Sigmoid colon (tissue), 7 donors: ENCODE results near the gene COL4A2. TPM values are rescaled to one million over a fixed set of nuclear protein-coding genes. Genes with fewer than 3 reads are reported as not detected.

Source experiments
- DNase-seq: peaks from one replicate; pipeline ENCODE4 v3.0.0-alpha.2; 2019
- H3K27ac ChIP-seq, 4 donors: fragments of 200-600 bp; sonication (generic); one replicate each; pipeline ENCODE4 v1.5.1; 2016 to 2019; ENCODE audit warnings: mild to moderate bottlenecking in 1 of 4
- H3K27me3 ChIP-seq, 3 donors: fragments of 200-600 bp; sonication (generic); one replicate each; pipeline ENCODE4 v1.5.1; 2019; ENCODE audit warnings: mild to moderate bottlenecking in 1 of 3
- H3K36me3 ChIP-seq, 4 donors: fragments of 200-600 bp; sonication (generic); one replicate each; pipeline ENCODE4 v1.5.1; 2016 to 2019
- H3K4me1 ChIP-seq, 4 donors: fragments of 200-600 bp; sonication (generic); one replicate each; pipeline ENCODE4 v1.5.1; 2017 to 2019
- H3K4me3 ChIP-seq, 4 donors: fragments of 200-600 bp; sonication (generic); one replicate each; pipeline ENCODE4 v1.5.1; 2017 to 2019; ENCODE audit warnings: mild to moderate bottlenecking in 2 of 4, moderate library complexity in 1 of 4
- H3K9me3 ChIP-seq, 4 donors: fragments of 200-600 bp in 3 of 4; sonication (generic) in 3 of 4; one replicate each; pipeline versions ENCODE4 v1.5.1 to v1.6.1; 2013 to 2019
- EP300 ChIP-seq, 4 donors: sonication (generic); formaldehyde crosslinking; IDR thresholded peaks; one replicate each; pipeline ENCODE4 v1.6.1; 2017; ENCODE audit warnings: antibody characterized with exemption in 4 of 4
- POLR2A ChIP-seq, 2 donors: fragments of 450-650 bp; IDR thresholded peaks; one replicate each; pipeline ENCODE4 v1.6.1; 2016; ENCODE audit warnings: antibody characterized with exemption in 2 of 2, mild to moderate bottlenecking in 2 of 2, moderate library complexity in 2 of 2
- POLR2AphosphoS5 ChIP-seq, 4 donors: sonication (generic); formaldehyde crosslinking; IDR thresholded peaks; one replicate each; pipeline ENCODE4 v1.6.1; 2017; ENCODE audit warnings: antibody characterized with exemption in 4 of 4
- WGBS, 2 donors: extraction: QIAGEN DNeasy Blood & Tissue Kit; methylation state at CpG; one replicate each; pipeline ENCODE4 v1.1.7; 2013; 5-methylcytosine and 5-hydroxymethylcytosine counted together
- intact Hi-C: fragments of 100-400 bp; cut with DNase I; formaldehyde crosslinking; loops from one replicate; pipeline ENCODE4 v1.15.1; 2023
- polyA plus RNA-seq, 3 donors: library from polyadenylated mRNA; stranded (reverse); fragments of 200-250 nt; gene quantifications; one replicate each; pipeline ENCODE4 v1.2.3, GENCODE V29; 2013
- total RNA-seq, 4 donors: library from RNA; depleted of rRNA; stranded (reverse); fragments of >200 nt; gene quantifications; one replicate each; pipeline ENCODE4 v1.1.0, GENCODE V29; 2016
- TF ChIP-seq, protein P1 (sequence below), 4 experiments: fragments of 450-650 bp in 3 of 4; fragments of 200-600 bp in 1 of 4; IDR thresholded peaks; one replicate each; pipeline ENCODE4 v1.5.1; 2016 to 2019; ENCODE audit warnings: antibody characterized with exemption in 4 of 4, mild to moderate bottlenecking in 3 of 4, moderate library complexity in 2 of 4
- donor health status: healthy with polysubstance abuse.
- donor health status: Bipolar disorder and iron deficiency.
- donor health status: healthy.

COL4A2 gene
- total and polyA plus RNA-seq, 7 donors: 24.0 to 1,039 (median 306) TPM

DNA sequence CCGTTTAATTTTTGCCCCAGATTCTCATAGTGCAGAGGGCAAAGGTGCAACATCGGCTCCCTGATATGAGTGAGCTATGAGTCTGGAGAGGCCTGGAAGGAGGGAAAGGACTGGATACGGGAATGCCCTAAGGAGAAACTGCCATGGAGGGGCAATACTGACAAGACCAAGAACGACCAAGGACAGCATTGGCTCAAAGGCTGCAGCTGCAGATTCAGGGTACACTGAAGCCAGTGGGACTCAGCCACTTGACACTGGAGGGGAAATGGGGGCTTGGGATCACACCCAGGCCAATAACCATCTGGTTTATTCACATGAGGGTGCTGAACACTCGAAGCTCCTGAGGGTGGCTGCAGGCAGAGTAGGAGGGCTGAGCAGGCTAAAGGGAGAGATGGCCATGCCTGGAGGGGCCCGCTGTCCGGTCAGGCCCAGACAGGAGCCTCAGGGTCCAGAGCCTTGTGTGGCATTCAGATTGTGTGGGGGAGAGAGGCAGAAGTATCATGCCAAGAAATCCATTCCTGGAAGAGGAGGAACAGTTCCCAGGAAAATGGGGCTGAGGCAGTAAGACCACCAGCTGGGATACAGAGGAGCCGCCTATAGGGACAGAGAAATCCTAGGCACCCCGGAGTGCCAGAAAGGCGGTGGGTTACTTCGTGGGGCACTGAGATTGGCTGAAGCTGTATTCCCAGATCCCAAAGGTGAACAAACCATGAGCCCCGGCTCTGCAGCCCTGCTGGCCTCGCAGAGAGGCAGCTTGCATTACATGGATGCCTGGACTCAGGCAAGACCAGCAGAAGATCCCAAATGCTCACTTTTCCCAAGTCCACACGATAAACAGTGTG, 20.9 kb upstream of the COL4A2 start:
- 87 to 88% methylated on average over 14 of the region's 14 CpGs for WGBS, 2 donors
- intact Hi-C loops: no loop called here
- Histone ChIP-seq H3K27me3 (no peaks in the 10 kb centered on the region), H3K27ac (peak overlapping the region; percentile 68 to 100 (median 87)), H3K4me3 (no peak overlapping the region), H3K9me3 (no peaks in the 10 kb centered on the region), H3K4me1 (peaks cover 0 to 93% (median 87%) of the 10 kb centered on the region in 4 donors), H3K36me3 (peaks cover 0 to 8% (median 0%) of the 10 kb centered on the region in 4 donors)
- DNase-seq: peak; percentile 43
- no peak for TF ChIP-seq EP300 (IDR thresholded peaks at IDR 0.05)
- no peak for TF ChIP-seq POLR2AphosphoS5 (IDR thresholded peaks at IDR 0.05)
- TF ChIP-seq, protein P1, sequence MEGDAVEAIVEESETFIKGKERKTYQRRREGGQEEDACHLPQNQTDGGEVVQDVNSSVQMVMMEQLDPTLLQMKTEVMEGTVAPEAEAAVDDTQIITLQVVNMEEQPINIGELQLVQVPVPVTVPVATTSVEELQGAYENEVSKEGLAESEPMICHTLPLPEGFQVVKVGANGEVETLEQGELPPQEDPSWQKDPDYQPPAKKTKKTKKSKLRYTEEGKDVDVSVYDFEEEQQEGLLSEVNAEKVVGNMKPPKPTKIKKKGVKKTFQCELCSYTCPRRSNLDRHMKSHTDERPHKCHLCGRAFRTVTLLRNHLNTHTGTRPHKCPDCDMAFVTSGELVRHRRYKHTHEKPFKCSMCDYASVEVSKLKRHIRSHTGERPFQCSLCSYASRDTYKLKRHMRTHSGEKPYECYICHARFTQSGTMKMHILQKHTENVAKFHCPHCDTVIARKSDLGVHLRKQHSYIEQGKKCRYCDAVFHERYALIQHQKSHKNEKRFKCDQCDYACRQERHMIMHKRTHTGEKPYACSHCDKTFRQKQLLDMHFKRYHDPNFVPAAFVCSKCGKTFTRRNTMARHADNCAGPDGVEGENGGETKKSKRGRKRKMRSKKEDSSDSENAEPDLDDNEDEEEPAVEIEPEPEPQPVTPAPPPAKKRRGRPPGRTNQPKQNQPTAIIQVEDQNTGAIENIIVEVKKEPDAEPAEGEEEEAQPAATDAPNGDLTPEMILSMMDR (IDR thresholded peaks at IDR 0.05): no peak
- TF ChIP-seq POLR2A (IDR thresholded peaks at IDR 0.05): no peak

DNA sequence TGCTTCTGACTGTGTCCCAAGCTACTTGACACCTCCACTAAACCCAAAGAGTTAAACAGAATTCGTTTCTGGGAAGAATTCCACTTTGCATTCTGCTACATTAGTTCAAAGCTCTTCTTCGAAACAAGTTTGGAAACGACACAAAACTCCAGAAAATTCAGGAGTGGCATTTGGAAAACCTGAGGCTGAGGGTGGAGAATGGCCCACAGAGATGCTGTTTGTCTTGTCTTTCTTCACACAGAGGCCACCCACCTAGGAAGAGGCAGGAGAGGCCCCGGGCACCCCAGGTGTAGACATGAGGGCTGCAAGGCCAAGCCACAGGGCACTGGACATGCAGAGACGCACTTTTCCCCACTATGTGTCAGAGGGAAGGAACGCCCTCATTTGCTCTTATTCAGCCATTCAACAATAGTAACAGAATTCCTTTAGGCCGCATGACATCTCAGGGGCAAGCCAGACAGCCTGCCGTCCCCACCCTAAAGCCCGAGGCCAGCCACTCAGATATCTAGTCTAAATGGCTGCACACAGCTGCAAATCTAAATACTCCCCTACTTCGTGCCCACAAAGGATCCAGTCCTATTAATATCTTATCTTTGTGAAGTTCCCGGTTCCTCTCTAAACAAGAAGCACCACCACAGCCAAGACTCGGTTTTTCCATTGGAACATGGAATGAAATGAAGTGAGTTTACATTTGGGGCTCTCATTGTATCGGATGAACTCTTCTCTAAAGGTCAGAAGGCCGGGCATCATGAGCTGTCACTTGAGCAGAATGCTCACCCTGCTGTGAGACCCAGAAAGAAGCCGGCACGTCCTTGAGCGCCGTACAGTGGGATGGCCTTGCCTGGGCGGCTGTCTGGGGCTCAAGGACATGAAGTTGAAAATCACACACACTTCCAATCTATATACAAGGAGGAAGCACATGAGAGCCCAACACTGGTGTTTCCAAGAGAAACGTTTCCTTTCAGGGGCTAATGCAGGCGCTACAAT, 20.0 kb upstream of the COL4A2 start:
- H3K4me1 ChIP-seq: peaks cover 0 to 93% (median 79%) of the 10 kb centered on the region in 4 donors
- WGBS, 2 donors: 69 to 84% methylated on average over 21 of the region's 21 CpGs
- peak; percentile 52 for DNase-seq
- no peaks in the 10 kb centered on the region for H3K27me3 ChIP-seq
- peak overlapping the region; percentile 68 to 100 (median 87) for H3K27ac ChIP-seq
- no peak overlapping the region for H3K4me3 ChIP-seq
- peaks cover 0 to 8% (median 0%) of the 10 kb centered on the region in 4 donors for H3K36me3 ChIP-seq
- no peaks in the 10 kb centered on the region for H3K9me3 ChIP-seq
- TF ChIP-seq, protein P1 (IDR thresholded peaks at IDR 0.05): no peak
- TF ChIP-seq POLR2AphosphoS5 (IDR thresholded peaks at IDR 0.05): peak in 1 of 4 donors; percentile 12
- intact Hi-C loops: no loop called here

DNA sequence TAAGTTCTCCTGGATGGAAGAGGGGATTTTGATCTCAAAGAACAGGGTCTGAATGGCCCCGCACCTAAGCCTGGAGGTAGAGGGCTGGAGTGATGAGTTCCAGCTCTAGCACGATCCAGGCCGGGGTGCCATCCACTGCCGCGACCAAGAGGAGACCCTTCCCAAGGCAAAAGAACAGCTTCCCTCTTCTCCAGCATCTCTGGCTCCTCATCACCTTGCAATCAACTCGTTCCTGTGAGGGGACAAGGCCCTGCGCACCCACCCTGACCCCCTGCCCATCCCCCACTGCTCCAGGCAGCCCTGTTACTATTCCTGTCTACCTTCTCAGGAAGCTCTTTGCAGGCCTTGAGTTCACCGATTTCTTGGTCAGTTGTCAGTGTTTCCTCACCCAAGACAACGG, 17.9 kb upstream of the COL4A2 start:
- Histone ChIP-seq H3K4me1 (peaks cover 0 to 91% (median 75%) of the 10 kb centered on the region in 4 donors), H3K27me3 (no peaks in the 10 kb centered on the region), H3K9me3 (no peaks in the 10 kb centered on the region), H3K4me3 (no peak overlapping the region), H3K27ac (peak overlapping the region; percentile 71 to 100 (median 90)), H3K36me3 (peaks cover 0 to 8% (median 0%) of the 10 kb centered on the region in 4 donors)
- TF ChIP-seq POLR2AphosphoS5 (IDR thresholded peaks at IDR 0.05) (no peak), POLR2A (IDR thresholded peaks at IDR 0.05) (no peak), EP300 (IDR thresholded peaks at IDR 0.05) (no peak)
- TF ChIP-seq, protein P1 (IDR thresholded peaks at IDR 0.05): no peak
- peak; percentile 59 for DNase-seq
- intact Hi-C loops: no loop called here
- WGBS, 2 donors: 89 to 94% methylated on average over 9 of the region's 9 CpGs

DNA sequence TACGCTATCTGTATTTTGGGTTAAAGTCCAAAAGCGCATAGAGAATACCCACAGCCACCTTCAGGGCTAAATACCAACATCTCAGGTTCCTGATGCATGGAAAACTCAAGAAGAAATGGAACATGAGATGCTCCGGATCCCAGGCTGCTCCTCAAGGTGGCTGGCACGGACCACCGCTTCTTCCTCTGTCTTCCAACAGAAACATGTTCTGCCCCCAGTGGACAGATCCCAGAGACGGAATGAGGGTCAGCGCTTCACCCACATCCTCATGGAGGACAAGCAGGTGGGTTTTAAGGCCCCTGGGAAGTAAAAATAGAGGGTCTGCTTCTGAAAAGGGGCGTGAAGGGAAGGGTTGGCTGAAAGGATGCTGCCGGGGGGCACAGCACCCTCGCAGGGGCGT, 17.4 kb upstream of the COL4A2 start:
- H3K27me3 ChIP-seq: no peaks in the 10 kb centered on the region
- WGBS, 2 donors: 87 to 96% methylated on average over 11 of the region's 11 CpGs
- no peak overlapping the region for H3K4me3 ChIP-seq
- TF ChIP-seq POLR2AphosphoS5 (IDR thresholded peaks at IDR 0.05): no peak
- TF ChIP-seq, protein P1 (IDR thresholded peaks at IDR 0.05): peak in 2 of 4 experiments; percentile 16 to 36
- H3K4me1 ChIP-seq: peaks cover 0 to 91% (median 75%) of the 10 kb centered on the region in 4 donors
- H3K36me3 ChIP-seq: peaks cover 0 to 8% (median 0%) of the 10 kb centered on the region in 4 donors
- H3K27ac ChIP-seq: peak overlapping the region; percentile 71 to 100 (median 90)
- peak; percentile 78 for DNase-seq
- intact Hi-C loops: loop anchor here (5.0 kb wide), 1 partner anchor 52 kb away; no protein-coding TSS in a partner anchor
- H3K9me3 ChIP-seq: no peaks in the 10 kb centered on the region
